SU-DHL-6 (cell line): ENCODE measurements around the gene LHX1.

Experiments used
- EZH2phosphoT487 ChIP-seq: fragments of 200-600 bp; sonication (generic), shearing (Covaris generic); conservative IDR thresholded peaks from 2 replicates; pipeline ENCODE4 v1.6.1; 2018; ENCODE audit warnings: mild to moderate bottlenecking, antibody characterized with exemption, low read length, moderate library complexity, mixed read lengths
- TF ChIP-seq, protein P1 (sequence below): fragments of 200-600 bp; sonication (generic); IDR thresholded peaks from one replicate; pipeline ENCODE4 v1.5.1; 2017; ENCODE audit warnings: antibody characterized with exemption, mild to moderate bottlenecking, low read length, moderate library complexity; ENCODE audit not compliant: insufficient read depth, poor library complexity, severe bottlenecking

GRCh38 chr17:36950027-36950426, 12.8 kb downstream of the LHX1 start:
- TF ChIP-seq, protein P1, sequence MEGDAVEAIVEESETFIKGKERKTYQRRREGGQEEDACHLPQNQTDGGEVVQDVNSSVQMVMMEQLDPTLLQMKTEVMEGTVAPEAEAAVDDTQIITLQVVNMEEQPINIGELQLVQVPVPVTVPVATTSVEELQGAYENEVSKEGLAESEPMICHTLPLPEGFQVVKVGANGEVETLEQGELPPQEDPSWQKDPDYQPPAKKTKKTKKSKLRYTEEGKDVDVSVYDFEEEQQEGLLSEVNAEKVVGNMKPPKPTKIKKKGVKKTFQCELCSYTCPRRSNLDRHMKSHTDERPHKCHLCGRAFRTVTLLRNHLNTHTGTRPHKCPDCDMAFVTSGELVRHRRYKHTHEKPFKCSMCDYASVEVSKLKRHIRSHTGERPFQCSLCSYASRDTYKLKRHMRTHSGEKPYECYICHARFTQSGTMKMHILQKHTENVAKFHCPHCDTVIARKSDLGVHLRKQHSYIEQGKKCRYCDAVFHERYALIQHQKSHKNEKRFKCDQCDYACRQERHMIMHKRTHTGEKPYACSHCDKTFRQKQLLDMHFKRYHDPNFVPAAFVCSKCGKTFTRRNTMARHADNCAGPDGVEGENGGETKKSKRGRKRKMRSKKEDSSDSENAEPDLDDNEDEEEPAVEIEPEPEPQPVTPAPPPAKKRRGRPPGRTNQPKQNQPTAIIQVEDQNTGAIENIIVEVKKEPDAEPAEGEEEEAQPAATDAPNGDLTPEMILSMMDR: no peak
- TF ChIP-seq EZH2phosphoT487: no peak
